Activated naive CD8-positive, alpha-beta T cell treated with anti-CD3 and anti-CD28 coated beads for 36 hours (primary cell): Measurements from ENCODE around the gene PKD2. TPM values are rescaled to one million over a fixed set of nuclear protein-coding genes. Genes with fewer than 3 reads are reported as not detected.
A peak's percentile ranks its signal among the peaks of the same experiment; 100 is the strongest.
"Not testable (repeated sequence)": the region's sequence is repeated elsewhere in the genome, so short reads cannot be mapped to it uniquely, and the experiment has no call there.

ENCODE experiments used
- DNase-seq: peaks from one replicate; pipeline ENCODE4 v3.0.0; 2021
- H3K27ac Mint-ChIP-seq: one replicate; pipeline ENCODE4 v1.8.0; 2022; ENCODE audit warnings: mild to moderate bottlenecking, moderate library complexity, mixed read lengths
- H3K27me3 Mint-ChIP-seq: one replicate; pipeline ENCODE4 v1.8.0; 2022; ENCODE audit warnings: mild to moderate bottlenecking, mixed read lengths
- H3K36me3 Mint-ChIP-seq: one replicate; pipeline ENCODE4 v1.8.0; 2021; ENCODE audit warnings: mild to moderate bottlenecking, mixed read lengths
- H3K4me1 Mint-ChIP-seq: one replicate; pipeline ENCODE4 v1.8.0; 2021; ENCODE audit warnings: mixed read lengths
- H3K4me3 Mint-ChIP-seq: one replicate; pipeline ENCODE4 v1.8.0; 2022; ENCODE audit warnings: mild to moderate bottlenecking, moderate library complexity, mixed read lengths
- H3K9me3 Mint-ChIP-seq: one replicate; pipeline ENCODE4 v1.8.0; 2022; ENCODE audit warnings: mixed read lengths
- total RNA-seq, 2 experiments: library from RNA; stranded (reverse); gene quantifications; one replicate each; pipeline ENCODE4 v1.2.3, GENCODE V29; 2021

The PKD2 gene
- total RNA-seq, 2 experiments from 2014 or later = 4.4 to 5.2 TPM

DNA sequence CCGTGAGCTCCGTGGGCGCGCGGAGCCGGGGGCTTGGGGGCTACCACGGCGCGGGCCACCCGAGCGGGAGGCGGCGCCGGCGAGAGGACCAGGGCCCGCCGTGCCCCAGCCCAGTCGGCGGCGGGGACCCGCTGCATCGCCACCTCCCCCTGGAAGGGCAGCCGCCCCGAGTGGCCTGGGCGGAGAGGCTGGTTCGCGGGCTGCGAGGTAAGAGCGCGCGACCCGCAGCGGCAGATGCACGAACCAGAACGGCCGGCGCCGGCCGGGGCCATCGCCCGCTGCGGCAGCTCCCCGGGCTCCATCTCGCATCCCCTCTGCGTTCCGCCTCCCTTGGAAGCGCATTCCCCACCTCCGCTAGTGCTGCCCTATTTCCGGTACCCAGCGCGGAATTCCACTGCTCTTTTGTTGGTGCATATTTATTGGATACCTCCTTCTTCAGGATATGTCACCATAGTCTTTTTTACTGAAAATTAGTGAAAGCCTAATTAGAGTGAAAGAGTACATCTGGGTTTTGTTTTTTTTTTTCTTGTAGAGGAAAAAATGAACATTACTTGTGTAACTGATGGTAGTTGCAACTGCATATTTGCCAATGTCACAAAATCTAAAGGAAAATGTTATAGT is 797 bp downstream of the PKD2 start:
- H3K9me3 Mint-ChIP-seq = no peaks in the 10 kb centered on the region
- peaks cover 4% of the 10 kb centered on the region for H3K36me3 Mint-ChIP-seq
- H3K4me3 Mint-ChIP-seq = peak overlapping the region; percentile 87
- peak overlapping the region; percentile 59 for H3K27ac Mint-ChIP-seq
- peak; percentile 24 for DNase-seq
- H3K4me1 Mint-ChIP-seq = peaks cover 30% of the 10 kb centered on the region
- H3K27me3 Mint-ChIP-seq = peaks cover 14% of the 10 kb centered on the region

DNA sequence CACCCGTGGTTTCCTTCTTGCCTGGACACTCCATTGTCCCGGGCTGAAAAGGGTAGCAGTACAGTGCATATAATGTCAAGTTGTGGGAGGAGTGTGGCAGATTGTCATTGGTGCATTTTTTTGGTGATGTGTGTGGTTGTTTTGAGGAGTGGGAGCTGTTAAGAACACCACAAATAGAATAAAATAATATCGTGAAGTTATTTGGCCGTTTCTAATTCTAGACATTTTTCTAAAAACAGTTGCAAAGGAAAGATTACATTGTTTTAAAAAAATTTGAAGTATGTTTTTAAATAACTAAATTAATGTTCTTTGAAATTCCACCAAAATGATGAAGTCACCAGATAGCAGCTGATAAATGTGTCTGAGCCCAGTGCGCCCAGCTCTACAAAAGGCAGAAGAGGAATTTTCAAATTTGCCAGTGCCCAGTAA is 1.3 kb downstream of the PKD2 start:
- H3K27ac Mint-ChIP-seq = peak overlapping the region; percentile 59
- peaks cover 30% of the 10 kb centered on the region for H3K4me1 Mint-ChIP-seq
- peak overlapping the region; percentile 87 for H3K4me3 Mint-ChIP-seq
- H3K9me3 Mint-ChIP-seq = no peaks in the 10 kb centered on the region
- peaks cover 4% of the 10 kb centered on the region for H3K36me3 Mint-ChIP-seq
- DNase-seq = no peak
- H3K27me3 Mint-ChIP-seq = peaks cover 14% of the 10 kb centered on the region

DNA sequence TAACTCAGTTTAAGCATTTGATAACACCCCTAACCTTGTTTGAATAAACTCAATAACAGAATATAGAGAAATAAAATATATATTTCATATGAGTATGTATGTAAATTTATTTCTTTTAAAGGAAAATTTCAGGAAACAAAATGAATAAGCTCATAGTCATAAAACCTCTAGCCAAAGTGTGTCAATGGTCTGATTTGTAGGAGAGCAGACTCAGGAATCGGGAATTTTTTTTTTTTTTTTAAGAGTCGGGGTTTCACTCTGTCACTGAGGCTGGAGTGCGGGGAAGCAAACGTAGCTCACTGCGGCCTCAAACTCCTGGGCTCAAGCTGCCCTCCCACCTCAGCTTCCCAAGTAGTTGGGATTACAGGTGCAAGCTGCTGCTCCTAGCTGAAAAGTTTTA is 2.4 kb downstream of the PKD2 start:
- Mint-ChIP-seq H3K36me3 (peaks cover 4% of the 10 kb centered on the region), H3K27ac (no peak overlapping the region), H3K4me3 (no peak overlapping the region), H3K4me1 (peaks cover 30% of the 10 kb centered on the region), H3K9me3 (no peaks in the 10 kb centered on the region), H3K27me3 (peaks cover 14% of the 10 kb centered on the region)
- DNase-seq = no peak

DNA sequence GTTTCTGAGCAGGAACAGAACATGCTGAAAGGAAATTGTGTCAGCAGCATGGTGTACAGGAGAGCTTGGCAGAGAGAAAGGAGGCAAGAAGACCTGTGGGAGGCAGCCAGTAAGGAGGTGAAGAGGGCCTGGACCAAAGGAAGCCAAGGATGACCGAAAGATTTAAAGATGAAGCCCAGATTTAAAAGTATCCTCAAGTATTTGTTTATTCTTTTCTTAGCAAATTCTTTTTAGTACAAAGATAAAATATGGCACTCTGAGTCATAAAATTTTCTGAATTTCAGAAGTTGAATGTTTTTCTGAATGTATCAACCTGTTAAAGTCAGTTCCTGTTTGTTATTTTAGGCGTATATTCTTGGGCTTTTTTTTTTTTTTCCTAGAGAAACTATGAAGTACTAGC is 3.5 kb downstream of the PKD2 start:
- Mint-ChIP-seq H3K4me1 (peaks cover 30% of the 10 kb centered on the region), H3K27ac (no peak overlapping the region)

DNA sequence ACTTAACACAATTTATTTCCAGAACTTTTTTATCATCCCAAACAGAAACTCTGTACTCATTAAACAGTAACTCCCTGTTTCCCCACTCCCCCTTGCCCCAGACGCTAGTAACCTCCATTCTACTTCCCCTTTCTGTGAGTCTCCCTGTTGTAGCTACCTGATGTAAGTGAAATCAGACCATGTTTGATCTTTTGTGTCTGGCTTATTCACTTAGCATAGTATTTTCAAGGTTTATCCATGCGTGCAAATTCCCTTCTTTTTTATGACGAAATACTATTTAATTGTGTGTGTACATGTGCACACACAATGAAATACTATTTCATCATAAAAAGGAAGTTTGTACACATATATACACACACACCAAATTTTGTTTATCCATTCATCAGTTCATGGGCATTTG is 5.2 kb downstream of the PKD2 start:
- Mint-ChIP-seq H3K4me1 (peaks cover 27% of the 10 kb centered on the region), H3K27me3 (no peaks in the 10 kb centered on the region), H3K4me3 (no peak overlapping the region), H3K27ac (no peak overlapping the region), H3K9me3 (no peaks in the 10 kb centered on the region), H3K36me3 (peaks cover 6% of the 10 kb centered on the region)
- no peak for DNase-seq

More for the DNA sequence above, 3.5 kb downstream of the PKD2 start:
- H3K27me3 Mint-ChIP-seq = peaks cover 11% of the 10 kb centered on the region
- H3K4me3 Mint-ChIP-seq = no peak overlapping the region
- H3K36me3 Mint-ChIP-seq = peaks cover 4% of the 10 kb centered on the region
- DNase-seq = no peak
- H3K9me3 Mint-ChIP-seq = no peaks in the 10 kb centered on the region

DNA sequence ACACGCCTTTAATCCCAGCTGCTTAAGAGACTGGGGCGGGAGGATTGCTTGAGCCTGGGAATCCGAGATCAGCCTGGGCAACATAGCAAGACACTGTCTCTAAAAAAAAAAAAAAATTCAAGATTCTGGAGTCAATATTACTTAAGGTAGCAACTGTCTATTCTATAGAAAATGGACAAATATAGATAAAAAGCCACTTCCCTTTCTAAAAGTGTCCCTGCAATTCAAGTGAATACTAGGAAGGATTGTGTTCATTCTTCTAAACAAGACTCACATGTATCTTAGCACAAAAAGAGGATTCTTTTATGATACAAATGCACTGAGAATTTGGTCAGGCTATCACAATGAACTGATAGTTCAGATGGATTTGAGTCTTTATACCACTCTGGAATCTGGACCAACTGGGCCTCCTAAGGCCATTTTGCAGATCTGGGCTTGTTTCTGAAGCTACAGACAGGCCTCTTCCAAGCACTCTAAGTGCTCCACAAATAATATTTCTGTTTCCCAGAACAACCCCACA is 7.0 kb downstream of the PKD2 start:
- DNase-seq = no peak
- H3K36me3 Mint-ChIP-seq = peaks cover 6% of the 10 kb centered on the region
- H3K27me3 Mint-ChIP-seq = no peaks in the 10 kb centered on the region
- no peaks in the 10 kb centered on the region for H3K9me3 Mint-ChIP-seq
- no peak overlapping the region for H3K4me3 Mint-ChIP-seq
- H3K27ac Mint-ChIP-seq = no peak overlapping the region
- peaks cover 19% of the 10 kb centered on the region for H3K4me1 Mint-ChIP-seq

DNA sequence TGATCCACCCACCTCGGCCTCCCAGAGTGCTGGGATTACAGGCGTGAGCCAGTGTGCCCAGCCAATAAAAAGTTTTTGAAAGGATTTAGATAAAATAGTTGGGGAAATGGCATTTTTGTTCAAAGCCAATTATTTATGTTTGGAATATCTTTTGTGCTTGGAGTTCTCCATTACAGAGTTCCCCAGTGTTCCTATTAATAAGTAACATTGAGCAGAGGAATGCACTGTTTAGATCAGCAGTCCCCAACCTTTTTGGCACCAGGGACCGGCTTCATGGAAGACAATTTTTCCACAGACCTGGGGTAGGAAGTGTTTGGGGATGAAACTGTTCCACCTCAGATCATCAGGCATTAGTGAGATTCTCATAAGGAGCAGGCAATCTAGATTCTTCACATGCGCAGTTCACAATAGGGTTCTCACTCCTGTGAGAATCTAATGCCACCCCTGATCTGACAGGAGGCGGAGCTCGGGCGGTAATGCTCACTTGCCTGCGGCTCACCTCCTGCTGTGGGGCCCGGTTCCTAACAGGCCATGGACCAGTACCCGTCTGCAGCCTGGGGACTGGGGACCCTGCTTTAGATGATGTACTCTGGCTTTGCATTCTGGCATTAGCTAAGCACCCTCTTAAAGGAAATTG is 8.3 kb downstream of the PKD2 start:
- no peaks in the 10 kb centered on the region for H3K27me3 Mint-ChIP-seq
- H3K27ac Mint-ChIP-seq = no peak overlapping the region
- no peaks in the 10 kb centered on the region for H3K9me3 Mint-ChIP-seq
- no peak overlapping the region for H3K4me3 Mint-ChIP-seq
- H3K36me3 Mint-ChIP-seq = peaks cover 9% of the 10 kb centered on the region
- DNase-seq = no peak
- H3K4me1 Mint-ChIP-seq = peaks cover 12% of the 10 kb centered on the region

DNA sequence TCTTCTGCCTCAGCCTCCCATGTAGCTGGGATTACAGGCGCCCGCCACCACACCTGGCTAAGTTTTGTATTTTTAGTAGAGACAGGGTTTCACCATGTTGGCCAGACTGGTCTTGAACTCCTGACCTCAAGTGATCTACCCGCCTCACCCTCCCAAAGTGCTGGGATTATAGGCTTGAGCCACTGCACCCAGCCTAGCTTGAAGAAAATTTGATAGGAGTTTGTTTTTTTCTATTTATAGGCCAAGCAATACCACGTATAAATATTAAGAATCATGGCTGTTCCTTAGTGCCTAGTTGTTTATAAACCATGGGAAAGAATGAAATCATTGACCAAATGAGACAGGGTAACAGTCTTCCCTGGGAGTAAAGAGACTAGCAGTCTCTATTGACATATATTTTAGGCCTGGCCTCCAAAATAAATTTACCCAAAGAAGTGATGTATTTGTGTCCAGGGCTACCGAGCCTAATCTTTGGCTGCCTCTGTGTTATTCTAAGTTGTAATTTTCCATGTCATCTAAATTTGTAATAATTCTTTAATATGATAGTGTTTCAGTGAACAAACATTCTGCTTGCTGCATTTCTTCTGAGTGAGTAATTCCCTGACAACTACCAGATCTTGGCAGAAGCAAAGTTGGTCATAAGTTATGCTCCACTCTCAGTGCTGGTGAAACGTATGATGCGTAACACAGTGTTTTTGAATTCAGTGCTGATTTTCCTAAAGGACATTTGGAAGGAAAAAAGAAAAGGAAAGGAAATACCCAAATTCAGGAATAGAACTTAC is 10.3 kb downstream of the PKD2 start:
- DNase-seq = no peak
- Mint-ChIP-seq H3K27me3 (no peaks in the 10 kb centered on the region), H3K4me3 (no peak overlapping the region), H3K9me3 (no peaks in the 10 kb centered on the region), H3K36me3 (peaks cover 9% of the 10 kb centered on the region), H3K27ac (no peak overlapping the region), H3K4me1 (peaks cover 5% of the 10 kb centered on the region)

DNA sequence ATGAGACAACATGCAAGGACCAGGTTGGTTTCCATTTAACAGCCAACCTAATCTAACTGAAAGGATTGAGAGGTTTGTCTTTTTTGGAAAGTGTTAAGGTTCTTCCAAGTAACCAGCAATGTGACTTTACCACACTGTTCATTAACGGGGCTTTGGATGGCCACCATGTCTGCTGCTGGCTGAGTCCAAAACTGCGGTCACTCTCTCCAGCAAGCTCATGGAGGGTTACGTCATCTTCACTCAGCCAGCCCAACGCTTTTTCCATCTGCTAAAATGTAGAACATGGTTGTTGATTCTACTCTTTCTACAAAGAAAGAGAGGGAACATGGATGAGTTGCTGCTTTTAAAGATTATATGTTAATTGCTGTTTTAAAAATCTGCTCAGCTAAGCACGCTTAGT is 11.0 kb downstream of the PKD2 start:
- Mint-ChIP-seq H3K27me3 (no peaks in the 10 kb centered on the region), H3K4me1 (no peaks in the 10 kb centered on the region), H3K4me3 (no peak overlapping the region), H3K36me3 (peaks cover 6% of the 10 kb centered on the region), H3K9me3 (no peaks in the 10 kb centered on the region), H3K27ac (no peak overlapping the region)
- no peak for DNase-seq

DNA sequence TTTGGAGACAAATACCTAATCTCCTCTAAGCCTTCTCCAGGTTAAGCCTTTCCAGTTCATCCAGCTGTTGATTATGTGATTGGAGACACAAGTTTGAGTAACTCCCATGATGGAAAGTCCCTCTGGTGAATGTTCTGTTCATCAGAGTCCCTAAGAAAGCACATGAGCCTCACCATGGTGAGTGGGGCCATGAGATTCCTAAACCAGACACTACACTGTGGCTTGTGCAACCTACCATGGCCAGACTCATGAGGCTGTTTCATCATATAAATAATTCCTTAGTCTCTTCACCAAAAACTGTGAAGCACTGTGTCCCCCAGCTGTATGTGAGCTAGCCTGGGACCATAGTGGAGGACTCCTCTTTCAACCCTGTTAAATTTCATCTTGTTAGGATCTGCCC is 14.4 kb downstream of the PKD2 start:
- no peaks in the 10 kb centered on the region for H3K4me1 Mint-ChIP-seq
- no peak for DNase-seq
- H3K36me3 Mint-ChIP-seq = peaks cover 28% of the 10 kb centered on the region
- H3K9me3 Mint-ChIP-seq = peaks cover 10% of the 10 kb centered on the region
- H3K27ac Mint-ChIP-seq = no peak overlapping the region
- no peaks in the 10 kb centered on the region for H3K27me3 Mint-ChIP-seq
- H3K4me3 Mint-ChIP-seq = no peak overlapping the region

DNA sequence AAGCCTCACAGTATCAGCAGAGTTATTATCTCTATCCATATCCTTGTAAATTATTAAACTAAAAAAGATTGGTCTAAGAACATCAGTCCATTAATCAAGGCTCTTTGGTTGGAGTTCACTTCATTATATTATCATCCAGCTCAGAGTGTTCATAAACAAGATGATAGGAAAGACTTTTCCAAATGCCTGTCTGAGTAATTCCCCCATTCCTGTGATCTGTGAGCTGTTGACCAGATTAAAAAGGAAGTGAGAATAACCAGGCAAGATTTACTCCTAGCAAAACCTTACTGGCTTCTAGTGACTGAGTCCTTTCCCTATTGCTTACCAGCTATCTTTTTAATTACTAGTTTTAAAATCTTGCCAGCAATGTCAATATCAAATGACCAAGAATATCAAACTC is 14.9 kb downstream of the PKD2 start:
- peaks cover 33% of the 10 kb centered on the region for H3K36me3 Mint-ChIP-seq
- DNase-seq = no peak
- H3K4me1 Mint-ChIP-seq = peaks cover under 1% of the 10 kb centered on the region
- H3K27ac Mint-ChIP-seq = no peak overlapping the region
- no peak overlapping the region for H3K4me3 Mint-ChIP-seq
- H3K9me3 Mint-ChIP-seq = peaks cover 11% of the 10 kb centered on the region
- no peaks in the 10 kb centered on the region for H3K27me3 Mint-ChIP-seq

DNA sequence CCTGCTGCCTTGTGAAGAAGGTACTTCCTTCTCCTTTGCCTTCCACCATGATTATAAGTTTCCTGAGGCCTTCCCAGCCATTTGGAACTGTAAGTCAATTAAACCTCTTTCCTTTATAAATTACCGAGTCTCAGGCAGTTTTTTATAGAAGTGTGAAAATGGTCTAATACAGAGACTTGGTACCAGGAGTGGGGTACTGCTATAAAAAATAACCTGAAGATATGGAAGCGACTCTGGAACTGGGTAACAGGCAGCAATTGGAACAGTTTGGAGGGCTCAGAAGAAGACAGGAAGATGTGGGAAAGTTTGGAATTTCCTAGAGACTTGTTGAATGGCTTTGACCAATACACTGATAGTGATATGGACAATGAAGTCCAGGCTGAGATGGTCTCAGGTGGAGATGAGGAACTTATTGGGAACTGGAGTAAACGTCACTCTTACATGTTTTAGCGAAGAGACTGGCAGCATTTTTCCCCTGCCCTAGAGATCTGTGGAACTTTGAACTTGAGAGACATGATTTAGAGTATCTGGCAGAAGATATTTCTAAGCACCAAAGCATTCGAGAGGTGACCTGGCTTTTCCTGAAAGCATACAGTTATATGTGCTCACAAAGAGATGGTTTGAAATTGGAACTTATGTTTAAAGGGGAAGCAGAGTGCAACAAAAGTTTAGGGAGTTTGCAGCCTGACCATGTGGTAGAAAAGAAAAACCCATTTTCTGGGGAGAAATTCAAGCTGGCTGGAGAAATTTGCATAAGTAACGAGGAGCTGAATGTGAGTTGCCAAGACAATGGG is 18.6 kb downstream of the PKD2 start:
- peaks cover 16% of the 10 kb centered on the region for H3K4me1 Mint-ChIP-seq
- not testable (repeated sequence) for H3K27ac Mint-ChIP-seq

DNA sequence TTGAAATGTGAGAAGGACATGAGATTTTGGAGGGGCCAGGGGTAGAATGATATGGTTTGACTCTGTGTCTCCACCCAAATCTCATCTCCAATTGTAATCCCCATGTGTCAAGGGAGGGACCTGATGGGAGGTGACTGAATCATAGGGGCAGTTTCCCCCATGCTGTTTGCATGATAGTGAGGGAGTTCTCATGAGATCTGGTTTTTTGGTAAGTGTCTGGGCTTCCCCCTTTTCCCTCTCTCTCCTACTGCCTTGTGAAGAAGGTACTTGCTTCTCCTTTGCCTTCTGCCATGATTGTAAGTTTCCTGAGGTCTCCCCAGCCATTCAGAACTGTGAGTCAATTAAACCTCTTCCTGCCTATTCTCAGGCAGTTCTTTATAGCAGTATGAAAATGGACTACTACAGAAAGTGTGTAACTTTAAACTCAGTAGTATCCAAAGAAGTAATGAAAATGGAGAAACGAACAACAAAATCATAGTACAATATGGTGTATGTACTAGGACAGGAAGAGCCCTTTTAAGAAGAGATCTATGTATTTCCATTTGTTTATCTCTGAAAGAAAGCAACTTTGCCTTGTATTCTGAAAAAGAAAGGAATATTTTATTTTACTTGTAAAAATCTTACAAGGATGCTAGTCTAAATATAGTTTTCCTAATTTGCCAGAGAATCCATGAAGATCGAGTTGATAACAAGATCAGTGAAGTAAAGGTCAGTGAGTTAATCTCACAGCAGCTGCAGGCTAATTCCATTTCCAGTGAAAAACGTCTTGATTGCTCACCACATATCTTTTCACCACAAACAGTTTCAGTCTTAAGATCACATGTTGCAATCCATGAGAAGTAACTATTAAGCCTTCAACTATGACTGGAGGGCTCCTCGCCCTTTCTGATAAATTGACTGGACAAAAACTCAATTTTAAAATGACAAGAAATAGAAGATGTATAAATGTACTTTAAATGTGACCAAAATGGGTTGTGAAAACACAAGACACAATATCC is 20.5 kb downstream of the PKD2 start:
- H3K4me1 Mint-ChIP-seq = peaks cover 16% of the 10 kb centered on the region
- peaks cover 50% of the 10 kb centered on the region for H3K36me3 Mint-ChIP-seq
- peaks cover 16% of the 10 kb centered on the region for H3K9me3 Mint-ChIP-seq
- peak overlapping the region; percentile 5 for H3K27ac Mint-ChIP-seq
- H3K4me3 Mint-ChIP-seq = no peak overlapping the region
- no peaks in the 10 kb centered on the region for H3K27me3 Mint-ChIP-seq
- no peak for DNase-seq

More for the DNA sequence above, 18.6 kb downstream of the PKD2 start:
- H3K4me3 Mint-ChIP-seq, H3K27me3 Mint-ChIP-seq, DNase-seq: not testable (repeated sequence)
- Mint-ChIP-seq H3K36me3 (peaks cover 50% of the 10 kb centered on the region), H3K9me3 (peaks cover 16% of the 10 kb centered on the region)

DNA sequence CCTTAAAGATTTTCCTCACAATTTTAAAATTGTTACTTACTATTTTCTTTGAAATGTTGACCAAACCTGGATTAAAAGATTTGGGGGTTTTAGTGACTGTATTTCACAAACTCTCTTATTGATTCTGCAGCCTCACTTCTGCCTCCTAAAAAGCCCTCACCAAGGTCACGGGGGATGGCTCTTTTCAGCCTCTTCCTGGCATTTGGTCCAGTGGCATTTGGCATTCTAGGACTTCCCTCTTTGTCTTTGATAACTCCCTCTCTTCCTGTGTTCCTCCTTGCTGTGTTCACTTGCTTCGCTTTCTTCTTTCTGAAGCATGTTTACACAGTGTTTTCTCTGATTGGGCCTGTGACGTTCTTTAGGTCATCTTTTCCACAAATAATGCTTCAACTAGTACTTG is 21.5 kb downstream of the PKD2 start:
- no peak overlapping the region for H3K4me3 Mint-ChIP-seq
- H3K27ac Mint-ChIP-seq = no peak overlapping the region
- H3K4me1 Mint-ChIP-seq = peaks cover 16% of the 10 kb centered on the region
- peaks cover 46% of the 10 kb centered on the region for H3K36me3 Mint-ChIP-seq
- no peaks in the 10 kb centered on the region for H3K27me3 Mint-ChIP-seq
- no peak for DNase-seq
- peaks cover 16% of the 10 kb centered on the region for H3K9me3 Mint-ChIP-seq
